ENCODE results near the gene BANP.
"Not testable (repeated sequence)": the region's sequence is repeated elsewhere in the genome, so short reads cannot be mapped to it uniquely, and the experiment has no call there.

The BANP gene

DNA sequence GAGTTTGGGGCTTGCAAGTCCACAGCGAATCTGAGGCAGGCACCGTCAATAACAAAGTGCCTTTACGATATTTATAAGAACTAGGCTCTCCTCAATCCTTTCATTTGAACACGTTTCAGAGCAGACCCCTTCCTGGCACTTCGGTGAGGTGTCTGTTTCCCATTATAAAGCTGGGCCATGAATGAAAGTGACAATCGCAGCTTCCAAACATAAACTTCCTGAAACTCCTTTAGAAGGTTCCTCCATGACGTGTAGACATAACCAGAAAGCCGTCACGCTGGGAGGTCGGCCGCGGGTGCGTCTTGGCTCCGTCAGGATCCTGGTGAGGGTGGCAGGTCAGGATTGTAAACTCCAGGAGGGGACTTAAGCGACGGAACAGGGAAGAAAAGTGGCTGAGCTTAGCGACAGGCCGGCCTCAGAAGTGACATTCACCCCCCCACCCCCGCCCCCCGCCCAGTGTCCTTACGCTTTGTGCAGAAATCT is 150.4 kb downstream of the BANP start:
- DNase-seq (ENCODE audit: low read depth in 2 of 2): not testable (repeated sequence)

DNA sequence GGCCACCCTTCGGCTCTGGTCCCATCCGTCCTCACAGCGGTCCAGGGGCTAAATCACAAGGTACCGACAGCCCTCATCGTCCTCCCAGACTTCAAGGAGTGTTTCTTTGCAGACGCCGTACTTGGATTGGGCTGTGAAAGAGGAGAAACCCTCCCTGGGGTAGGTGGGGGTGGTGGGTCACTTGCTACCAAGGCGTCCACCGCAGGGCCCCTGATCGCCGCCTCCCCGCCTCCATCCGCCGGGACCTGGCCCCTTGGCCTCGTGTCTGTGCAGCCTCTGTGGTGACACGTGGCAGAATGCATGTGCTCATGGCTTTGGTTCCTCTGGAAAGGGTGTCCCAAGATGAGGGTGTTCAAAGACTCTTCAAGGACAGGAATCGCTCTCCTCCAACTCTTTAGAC is 151.4 kb downstream of the BANP start:
- DNase-seq (ENCODE audit: low read depth in 2 of 2): no peak

DNA sequence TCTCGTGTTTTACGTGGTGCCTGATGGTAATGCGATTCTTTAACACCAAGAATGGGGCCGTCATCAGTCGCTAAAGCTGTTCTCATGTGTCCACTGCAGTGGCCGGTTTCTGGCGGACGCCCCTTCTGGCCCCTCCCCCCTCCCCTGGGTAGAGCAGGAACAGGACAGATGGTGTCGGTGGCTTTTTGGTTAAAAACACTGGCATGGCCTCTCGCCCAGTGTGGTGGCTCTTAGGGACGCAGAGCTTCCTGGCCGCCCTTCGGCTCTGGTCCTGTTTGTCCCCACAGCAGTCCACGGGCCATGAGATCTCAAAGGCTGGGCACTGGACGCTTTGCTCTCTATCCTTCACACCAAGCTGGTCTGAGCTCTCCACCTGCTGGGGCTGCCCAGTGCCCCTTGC is 151.8 kb downstream of the BANP start:
- no peak for DNase-seq (ENCODE audit: low read depth in 2 of 2)

DNA sequence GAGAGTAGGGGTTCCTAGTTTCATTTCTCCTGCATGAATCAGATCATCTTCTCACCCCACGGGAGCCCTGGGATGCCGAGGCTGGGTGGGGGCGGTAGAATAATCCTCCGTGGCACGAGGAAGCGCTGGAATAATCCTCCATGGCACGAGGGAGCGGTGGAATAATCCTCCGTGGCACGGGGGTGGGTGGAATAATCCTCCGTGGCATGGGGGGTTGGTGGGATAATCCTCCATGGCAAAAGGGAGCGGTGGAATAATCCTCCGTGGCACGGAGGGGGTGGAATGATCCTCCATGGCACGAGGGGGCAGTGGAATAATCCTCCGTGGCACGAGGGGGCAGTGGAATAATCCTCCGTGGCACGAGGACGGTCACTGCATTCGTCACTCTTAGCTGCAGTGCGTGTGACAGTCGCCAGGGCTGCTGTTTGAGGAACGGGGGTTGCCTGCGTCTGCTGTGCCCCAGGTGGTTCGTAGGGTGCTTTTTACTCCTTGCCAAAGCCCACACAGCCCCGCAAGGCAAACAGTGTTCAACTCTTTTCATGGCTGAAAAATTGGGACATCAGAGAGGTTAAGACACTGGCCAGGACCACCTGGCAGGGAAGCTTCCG is 152.5 kb downstream of the BANP start:
- DNase-seq (ENCODE audit: low read depth in 2 of 2): no peak

DNA sequence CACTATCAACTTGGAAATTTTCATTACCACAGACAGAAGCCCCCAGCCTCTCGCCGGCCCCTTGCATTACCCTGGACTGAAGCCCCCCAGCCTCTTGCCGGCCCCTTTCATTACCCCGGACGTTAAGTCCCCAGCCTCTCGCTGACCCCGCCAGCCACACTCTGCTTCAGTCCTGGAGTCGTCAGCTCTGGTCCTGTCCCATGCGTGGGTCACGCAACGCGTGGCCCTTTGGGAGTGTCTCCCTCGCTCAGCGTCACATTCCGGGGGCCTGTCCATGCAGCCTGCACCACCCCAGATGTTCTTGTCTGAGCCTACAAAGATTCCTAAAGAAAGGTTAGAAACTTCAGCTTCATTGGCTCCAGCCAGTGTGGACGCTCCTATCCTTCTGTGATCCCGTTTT is 153.1 kb downstream of the BANP start:
- DNase-seq (ENCODE audit: low read depth in 2 of 2): not testable (repeated sequence)

DNA sequence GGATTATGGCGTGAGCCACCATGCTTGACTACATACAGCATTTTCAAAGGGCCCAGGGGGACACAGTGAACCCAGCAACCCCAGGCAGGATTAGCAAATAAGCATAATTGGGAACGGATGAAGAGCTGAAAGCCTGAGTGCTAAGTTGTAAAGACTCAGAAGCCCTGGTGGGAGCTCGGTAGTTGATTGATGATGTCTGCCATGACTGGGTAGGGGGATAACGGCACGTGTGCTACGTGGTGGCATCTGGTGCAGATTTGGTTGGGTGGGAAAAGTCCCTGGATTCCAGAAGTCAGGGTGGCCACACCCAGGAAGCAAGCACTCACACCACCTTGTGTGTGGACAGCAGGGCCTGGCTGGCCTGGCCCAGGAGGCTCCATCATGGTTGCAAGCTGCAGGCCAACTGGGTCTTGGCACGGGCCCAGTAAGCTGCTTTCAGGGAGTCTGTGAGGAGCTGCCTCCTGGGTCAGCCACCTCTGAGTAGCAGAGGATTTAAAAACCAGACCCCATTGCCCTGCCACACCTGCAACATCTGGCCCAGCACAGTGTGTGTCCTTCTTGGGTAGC is 154.4 kb downstream of the BANP start:
- DNase-seq (ENCODE audit: low read depth in 2 of 2): not testable (repeated sequence)

DNA sequence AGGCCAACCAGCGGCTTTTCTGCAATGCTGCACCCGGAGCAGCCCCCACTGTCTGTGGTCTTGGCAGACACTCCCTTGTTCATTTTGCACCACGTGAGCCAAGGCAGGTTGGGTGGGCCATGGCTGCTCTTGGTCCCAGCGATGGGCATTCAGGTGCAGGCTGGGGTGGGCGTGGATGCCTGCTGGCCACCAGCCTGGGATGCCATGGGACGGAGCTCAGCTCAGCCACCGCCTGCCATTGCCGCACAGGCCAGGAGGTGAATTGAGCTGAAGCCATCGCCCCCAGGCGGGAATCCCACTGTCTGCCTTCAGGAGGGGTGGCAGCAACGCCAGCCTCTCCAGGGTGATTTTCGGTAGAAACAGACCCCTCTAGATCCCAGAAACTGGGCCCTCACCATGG is 155.3 kb downstream of the BANP start:
- DNase-seq (ENCODE audit: low read depth in 2 of 2): not testable (repeated sequence)

DNA sequence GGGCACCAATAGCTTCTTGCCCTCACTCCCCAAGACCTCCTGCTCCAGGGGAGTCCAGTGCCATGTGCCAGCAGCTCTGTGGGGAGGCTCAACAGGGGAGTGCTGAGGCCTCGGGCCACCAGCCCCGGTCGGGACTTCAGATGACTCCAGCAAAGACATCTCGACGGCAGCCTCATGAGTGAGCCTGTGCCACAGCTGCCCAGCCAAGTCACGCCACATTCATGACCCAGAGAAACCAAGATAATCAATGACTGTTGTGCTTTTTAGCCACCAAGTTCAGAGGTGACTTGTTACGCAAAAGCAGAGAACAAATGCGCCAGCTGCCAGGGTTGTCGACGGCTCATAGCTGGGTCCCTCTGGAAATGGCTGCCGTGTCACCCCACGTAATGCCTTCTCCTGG is 157.5 kb downstream of the BANP start:
- DNase-seq (ENCODE audit: low read depth in 2 of 2): no peak

DNA sequence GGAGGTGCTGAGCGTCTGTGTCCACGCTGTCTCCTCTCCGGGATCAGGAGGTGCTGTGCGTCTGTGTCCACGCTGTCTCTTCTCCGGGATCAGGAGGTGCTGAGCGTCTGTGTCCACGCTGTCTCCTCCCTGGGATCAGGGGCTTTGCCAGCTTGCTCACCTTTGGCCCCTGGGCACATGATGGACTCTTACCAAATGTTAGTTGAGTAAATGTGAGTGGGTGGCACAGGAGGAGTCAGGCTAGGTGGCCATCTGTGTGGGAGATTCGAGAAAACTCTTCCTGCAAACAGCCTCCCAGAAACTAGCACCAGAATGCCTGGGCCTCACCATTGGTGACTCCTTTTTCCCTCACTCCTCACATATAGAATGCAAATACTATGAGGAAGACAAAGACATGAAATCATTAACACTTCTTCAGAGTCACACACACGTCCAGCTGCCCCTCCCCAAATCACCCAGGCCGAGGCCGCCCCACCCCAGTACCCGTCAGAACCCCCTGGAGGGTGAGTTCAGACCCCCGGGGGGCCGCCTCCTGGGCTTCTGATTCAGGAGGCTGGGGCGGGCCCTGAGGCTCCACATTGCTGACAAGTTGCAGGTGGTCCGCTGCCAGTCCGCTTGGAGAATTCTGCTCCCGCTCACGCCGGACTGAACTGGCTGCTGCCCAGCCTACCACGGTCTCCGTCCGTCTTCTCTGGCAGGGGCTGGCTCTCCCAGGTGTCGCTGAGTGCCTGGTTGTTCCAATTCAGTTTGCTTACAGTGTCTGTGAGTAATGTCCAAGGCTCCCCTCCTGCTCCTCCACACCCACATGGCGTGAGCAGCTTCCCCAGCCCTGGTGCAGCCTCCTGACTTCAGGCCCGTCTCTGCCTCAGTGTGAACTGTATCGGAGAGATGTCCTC is 158.7 kb downstream of the BANP start:
- DNase-seq (ENCODE audit: low read depth in 2 of 2): not testable (repeated sequence)

DNA sequence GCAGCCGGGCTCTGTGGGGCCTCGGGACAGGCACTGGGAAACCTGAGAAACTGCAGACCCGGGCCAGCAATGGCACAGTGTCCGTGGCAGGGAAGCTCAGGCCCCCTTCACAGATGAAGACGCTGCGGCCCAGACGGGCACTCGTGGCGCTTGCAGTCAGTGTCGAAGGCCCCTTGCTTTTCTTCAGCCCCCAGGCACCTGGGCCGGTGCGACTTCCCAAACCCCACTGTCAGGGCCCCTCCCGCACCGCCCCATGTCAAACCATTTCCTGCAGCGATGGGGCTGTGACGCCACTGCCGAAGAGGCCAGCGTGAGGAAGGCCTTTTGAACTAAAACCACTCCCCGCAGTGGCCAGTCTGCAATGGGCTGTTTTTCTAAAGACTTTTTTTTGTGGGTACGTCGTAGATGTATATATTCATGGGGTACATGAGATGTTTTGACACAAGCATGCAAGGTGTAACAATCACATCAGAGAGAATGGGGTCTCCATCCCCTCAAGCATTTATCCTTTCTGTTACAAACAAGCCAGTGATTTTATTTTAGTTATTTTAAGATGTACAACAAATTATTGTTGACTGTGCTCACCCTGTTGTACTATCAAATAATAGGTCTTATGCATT is 159.8 kb downstream of the BANP start:
- DNase-seq (ENCODE audit: low read depth in 2 of 2): not testable (repeated sequence)

DNA sequence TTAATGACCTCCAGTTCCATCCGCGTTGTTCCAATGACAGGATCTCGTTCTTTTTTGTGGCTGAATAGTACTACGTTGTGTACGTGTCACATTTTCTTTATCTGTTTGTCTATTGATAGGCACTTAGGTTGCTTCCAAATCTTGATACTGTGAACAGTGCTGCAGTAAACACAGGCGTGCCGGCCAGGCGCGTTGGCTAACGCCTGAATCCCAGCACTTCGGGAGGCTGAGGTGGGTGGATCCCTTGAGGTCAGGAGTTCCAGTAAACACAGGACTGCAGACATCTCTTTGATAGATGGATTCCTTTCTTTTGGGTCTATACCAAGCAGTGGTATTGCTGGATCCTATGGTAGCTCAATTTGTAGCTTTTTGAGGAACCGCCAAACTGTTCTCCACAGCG is 160.7 kb downstream of the BANP start:
- not testable (repeated sequence) for DNase-seq (ENCODE audit: low read depth in 2 of 2)

DNA sequence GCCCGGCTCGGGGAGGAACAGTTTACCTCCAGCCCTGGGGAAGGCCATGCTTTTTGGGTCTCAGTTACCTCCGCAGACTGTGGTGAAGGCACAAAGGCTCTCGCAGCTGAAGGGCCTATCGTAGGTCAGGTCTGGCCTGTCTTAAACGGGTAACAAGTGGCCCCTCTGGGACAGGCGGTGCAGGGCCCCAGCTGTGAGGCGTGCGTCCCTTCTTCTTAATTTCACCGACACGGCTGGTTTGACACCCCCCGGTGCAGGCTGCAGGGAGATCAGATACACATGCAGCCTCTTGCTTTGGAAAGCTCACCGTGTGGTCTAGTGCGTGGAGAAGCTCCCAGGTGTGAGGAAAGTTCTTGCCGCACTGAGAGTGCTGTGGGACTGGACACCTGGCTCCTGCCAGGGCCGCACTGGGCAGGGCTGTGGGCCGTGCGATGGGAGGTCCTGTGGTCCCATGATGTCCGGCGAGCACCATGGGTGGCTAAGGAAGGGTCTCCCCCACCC is 162.4 kb downstream of the BANP start:
- DNase-seq (ENCODE audit: low read depth in 2 of 2): no peak

DNA sequence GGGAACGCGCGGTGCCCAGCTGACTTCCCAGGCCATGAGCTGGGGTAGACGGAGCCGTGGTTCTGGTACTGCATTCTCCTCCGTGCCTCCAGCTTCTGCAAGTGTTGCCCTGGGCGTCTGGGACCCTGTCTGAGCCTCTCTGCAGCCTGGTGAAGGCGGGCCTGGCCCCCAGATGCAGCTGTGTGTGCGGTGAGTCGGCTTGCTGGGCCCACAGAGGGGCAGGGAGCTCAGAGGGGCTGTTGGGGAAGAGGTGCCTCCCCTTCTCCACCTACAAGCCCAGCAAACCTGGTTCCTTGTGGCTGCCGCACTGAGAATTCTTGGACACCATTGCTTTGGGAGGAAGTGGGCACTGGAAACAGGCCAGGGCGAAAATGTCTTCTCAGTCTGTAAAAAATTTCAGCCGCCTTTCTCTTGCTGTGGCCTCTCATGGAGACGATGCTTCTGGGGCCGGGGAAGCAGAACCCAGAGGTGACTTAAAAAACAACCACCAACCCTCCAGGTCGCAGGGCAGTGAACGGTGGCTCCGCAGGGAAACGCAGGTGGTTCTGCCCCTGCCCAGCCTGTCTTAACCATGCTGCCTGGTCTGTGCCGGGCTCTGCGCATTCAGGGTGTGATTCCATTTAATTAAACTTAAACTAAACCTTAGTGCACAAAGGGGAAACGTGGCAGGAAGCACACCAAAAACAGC is 163.5 kb downstream of the BANP start:
- DNase-seq (ENCODE audit: low read depth in 2 of 2): not testable (repeated sequence)

DNA sequence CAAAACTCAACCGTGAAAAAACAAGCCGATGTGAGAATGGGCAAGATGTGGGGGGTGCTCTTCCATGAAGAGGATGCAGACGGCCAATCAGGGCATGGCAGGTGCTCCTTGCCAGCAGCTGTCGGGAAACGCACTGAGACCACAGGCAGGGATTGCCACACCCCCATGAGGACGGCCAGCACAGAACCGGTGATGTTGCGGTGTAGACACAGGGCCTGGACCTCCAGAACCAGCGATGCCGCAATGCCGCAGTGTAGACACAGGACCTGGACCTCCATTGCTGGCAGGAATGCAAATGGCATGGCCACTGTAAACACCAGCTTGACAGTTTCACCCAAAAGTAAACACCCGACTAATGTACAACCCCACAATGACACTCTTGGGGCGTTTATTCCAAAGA is 164.9 kb downstream of the BANP start:
- DNase-seq (ENCODE audit: low read depth in 2 of 2): no peak

DNA sequence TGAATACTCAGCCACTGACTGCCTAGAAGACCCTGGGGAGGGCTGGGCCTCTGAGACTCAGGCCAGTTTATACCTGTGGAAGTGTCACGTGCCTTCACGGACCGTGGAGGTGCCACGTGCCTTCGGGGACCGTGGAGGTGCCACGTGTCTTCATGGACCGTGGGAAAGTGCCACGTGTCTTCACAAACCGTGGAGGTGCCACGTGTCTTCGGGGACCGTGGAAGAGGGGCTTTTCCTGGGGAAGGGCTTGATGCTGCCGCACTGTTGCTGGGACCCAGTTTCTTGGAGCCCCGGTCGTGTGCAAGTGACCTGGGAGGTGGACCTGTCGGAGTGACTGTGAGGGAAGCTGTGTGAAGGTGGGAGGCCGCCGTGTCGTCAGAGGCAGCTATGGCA is 166.2 kb downstream of the BANP start:
- no peak for DNase-seq (ENCODE audit: low read depth in 2 of 2)

DNA sequence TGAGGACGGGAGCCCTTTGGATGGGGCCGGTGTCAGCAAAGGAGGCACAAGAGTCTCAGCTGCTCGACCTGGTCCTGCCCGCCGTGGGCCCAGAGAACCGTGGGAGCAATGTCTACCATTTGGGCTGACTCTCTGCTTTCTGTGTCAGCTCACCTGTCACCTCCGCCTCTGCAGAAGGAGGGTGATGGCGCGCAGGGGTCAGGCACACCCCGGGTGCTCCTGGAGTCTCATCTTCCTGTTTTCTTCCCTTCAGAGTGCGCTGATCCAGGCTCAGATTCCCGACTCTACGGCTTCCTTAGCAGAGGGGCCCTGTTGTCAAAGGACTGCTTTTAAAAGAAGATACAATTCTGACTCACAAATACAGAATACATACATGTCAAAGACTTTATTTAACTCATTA is 167.1 kb downstream of the BANP start:
- DNase-seq (ENCODE audit: low read depth in 2 of 2): no peak

DNA sequence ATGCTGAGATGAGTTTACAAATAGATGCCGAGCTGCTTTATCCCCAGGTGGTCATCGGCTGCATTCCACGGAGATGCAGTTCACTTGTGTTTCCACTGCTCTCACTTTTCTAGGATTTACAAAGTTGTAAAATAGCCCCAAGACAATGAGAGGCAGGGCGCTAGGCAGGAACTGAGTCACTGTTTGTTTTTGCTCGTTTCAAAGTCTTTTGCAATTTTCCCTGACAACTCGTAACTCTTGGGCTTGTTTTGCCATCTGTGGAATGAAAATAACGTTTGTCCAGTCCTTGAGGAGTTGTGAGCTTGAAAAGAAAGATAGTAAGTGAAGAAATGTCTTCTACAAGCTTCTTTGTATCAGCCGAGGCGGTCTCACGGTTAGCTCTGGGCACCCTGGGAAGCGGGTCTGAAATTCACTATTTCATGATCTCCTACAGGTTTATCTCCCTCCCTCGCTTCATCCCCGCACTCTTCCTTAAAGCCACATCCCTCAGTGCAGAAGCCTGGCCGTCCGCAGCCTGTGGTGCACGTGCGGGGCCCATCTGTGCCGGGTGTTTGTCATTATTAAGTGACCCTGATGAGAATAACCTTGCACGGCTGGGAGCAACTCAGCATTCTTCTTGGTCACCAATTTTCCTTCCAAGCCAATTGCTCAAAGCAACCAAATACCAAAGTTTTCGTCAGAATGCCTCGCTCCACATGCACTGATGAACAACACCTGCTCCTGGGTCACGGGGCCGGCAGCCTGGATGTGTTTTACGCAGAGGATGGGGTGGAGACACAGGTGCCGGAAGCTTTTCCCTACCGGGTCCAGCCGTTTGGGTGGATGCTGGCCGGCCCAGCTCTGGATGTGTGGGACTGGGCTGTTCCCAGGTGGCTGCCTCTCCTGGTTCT is 167.9 kb downstream of the BANP start:
- DNase-seq (ENCODE audit: low read depth in 2 of 2): not testable (repeated sequence)

DNA sequence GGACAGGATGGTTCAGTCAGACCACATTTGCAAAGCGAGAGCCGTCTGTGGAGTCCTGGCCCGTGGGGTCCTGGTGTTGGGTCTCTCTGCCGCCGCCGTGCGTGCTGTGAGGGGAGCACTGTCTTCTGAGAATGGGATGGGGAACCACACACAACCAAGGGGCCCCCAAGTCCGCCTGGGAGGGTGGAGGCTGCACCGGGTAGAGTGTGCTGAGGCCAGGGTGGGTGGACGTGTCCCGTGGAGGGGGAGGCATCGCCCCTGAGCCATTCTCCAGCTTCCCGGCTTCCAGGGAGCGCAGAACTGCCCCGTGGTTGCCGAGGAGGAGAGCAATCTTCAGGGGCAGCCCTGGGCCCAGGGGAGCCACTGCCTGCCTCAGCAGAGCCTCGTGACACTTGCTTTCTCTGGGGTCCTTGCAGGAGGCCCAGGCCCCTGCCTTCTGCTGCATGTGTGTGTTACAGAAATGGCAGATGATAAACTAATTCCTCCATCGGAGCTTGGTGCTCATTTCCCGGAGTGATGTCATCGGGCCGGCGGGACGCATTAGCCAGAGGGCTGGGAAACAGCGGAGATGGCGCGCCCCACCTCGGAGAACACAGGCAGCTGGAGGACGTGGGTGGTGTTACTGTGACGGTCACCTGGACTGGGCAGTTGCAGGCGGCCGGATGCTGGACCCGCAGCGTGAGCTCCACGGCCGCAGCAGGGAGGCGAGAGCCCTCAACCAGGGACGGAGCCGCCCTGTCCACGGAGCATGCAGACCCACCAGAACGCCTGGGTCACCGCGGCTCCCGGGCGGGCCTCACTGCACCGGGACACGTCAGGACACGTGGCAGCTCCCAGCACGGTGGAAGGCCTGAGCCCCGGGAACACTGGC is 168.9 kb downstream of the BANP start:
- not testable (repeated sequence) for DNase-seq (ENCODE audit: low read depth in 2 of 2)

DNA sequence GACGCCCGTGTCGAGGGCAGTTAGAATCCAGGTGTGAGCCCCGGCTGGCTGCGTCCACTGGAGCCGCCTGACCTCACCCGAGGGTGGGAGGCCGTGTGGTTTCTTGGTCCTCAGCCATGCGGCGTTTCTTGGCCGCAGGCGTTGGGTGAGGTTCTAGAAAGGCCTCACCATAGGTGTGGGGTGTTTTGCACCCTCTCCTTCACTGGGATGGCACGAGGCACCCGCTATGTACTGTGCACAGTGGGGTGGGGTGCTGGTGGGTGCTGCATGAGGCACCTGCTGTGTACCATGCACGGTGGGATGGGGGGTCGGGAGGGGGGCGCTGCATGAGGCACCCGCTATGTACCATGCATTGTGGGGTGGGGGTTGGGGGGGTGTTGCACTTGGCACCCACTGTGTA is 169.6 kb downstream of the BANP start:
- no peak for DNase-seq (ENCODE audit: low read depth in 2 of 2)

DNA sequence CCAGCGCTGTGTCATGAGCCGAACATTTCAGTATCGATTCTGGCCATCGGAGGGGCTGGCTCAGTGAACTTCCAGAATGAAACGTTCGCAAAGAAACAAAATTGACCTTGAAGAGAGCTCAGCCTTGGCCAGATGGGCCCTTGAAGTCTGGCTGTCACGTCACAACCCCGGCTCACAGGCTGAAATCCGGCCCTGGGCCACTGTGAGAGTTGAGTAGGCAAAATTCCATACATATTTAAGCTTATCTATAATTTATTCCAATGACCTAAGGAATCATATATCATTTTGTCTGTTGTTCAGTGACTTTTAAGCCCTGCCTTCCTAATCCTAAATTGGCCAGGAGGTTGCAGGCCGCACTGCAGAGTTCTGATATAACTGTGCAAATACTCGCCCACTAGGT is 170.2 kb downstream of the BANP start:
- not testable (repeated sequence) for DNase-seq (ENCODE audit: low read depth in 2 of 2)

Data from stimulated activated CD8-positive, alpha-beta memory T cell treated with anti-CD3 and anti-CD28 coated beads, Interleukin-15, amount 100 ng/mL, for 48 hours (primary cell).